ENCODE measurements around the gene SLC7A4. TPM values are rescaled to one million over a fixed set of nuclear protein-coding genes. Genes with fewer than 3 reads are reported as not detected.

The SLC7A4 gene
- total RNA-seq, 2 experiments from 2014 or later, result not detected

DNA sequence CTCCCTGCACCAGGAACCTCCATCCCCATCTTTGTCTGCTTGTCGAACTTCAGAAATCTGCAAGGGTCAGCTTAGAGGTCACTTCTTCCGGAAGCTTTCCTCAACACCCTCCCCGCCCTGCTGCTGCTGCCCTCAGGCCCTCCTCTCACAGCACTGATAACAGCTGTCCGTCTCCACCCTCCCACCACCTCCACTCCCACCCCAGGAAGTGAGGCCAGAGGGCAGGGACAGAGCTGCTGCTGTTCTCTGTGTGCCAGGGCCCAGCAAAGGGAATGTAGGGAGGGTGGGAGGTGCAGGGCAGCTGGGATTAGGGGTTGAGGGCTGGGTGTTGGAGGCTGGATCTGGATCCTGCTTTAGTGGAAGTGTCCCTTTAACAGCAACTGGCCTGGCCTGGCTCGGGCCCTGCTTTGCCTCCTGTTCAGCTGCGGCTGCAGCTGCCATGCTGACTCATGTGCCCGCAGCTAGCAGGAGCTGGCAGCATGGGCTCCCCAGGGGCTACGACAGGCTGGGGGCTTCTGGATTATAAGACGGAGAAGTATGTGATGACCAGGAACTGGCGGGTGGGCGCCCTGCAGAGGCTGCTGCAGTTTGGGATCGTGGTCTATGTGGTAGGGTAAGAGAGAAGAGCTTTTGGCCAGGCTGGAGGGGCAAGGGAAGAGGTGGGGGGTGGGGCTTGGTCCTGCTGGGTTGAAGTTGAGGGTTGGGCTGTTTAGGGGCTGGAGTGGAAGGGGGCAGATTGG, 17.5 kb downstream of the SLC7A4 start, which contains the start of gene P2RX6:
P2RX6 (plus strand) TSS at position 440 of the 740 bp plus-strand sequence; CDS start at position 450, 10 bp downstream.
- no peaks in the 10 kb centered on the region for H3K36me3 ChIP-seq (ENCODE audit: insufficient read depth, low read length)
- no peaks in the 10 kb centered on the region for H3K79me2 ChIP-seq (ENCODE audit: insufficient read depth, low read depth, low read length)
- peak within 1 kb of the TSS; percentile 77 for H3K4me2 ChIP-seq (ENCODE audit: low read length)
- CTCF ChIA-PET (ENCODE audit: unreplicated experiment), result interaction anchor here (0.6 kb wide), 1 partner anchor 41 kb away, joined by 3 read pairs; no protein-coding TSS in a partner anchor
- peak within 1 kb of the TSS; percentile 77 for H2AFZ ChIP-seq (ENCODE audit: low read length)
- peaks cover 15% of the 10 kb centered on the region for H3K4me1 ChIP-seq (ENCODE audit: insufficient read depth, low read length, poor library complexity, severe bottlenecking)
- no TSS peak for BruUV-seq (replicated peaks)
- H3K9me3 ChIP-seq (ENCODE audit: low read length), result no peaks in the 10 kb centered on the region
- no peak for DNase-seq (ENCODE audit: low spot score)
- peak within 1 kb of the TSS; percentile 68 for H3K4me3 ChIP-seq (ENCODE audit: low read depth, low read length, poor library complexity, severe bottlenecking)
- H3K27ac ChIP-seq (ENCODE audit: low read depth, low read length, poor library complexity, severe bottlenecking), result no peak within 1 kb of the TSS
- no peak for TF ChIP-seq EZH2phosphoT487 (IDR thresholded peaks at IDR 0.05; ENCODE audit: borderline replicate concordance, low read depth, low read length)
- TF ChIP-seq, protein P1, sequence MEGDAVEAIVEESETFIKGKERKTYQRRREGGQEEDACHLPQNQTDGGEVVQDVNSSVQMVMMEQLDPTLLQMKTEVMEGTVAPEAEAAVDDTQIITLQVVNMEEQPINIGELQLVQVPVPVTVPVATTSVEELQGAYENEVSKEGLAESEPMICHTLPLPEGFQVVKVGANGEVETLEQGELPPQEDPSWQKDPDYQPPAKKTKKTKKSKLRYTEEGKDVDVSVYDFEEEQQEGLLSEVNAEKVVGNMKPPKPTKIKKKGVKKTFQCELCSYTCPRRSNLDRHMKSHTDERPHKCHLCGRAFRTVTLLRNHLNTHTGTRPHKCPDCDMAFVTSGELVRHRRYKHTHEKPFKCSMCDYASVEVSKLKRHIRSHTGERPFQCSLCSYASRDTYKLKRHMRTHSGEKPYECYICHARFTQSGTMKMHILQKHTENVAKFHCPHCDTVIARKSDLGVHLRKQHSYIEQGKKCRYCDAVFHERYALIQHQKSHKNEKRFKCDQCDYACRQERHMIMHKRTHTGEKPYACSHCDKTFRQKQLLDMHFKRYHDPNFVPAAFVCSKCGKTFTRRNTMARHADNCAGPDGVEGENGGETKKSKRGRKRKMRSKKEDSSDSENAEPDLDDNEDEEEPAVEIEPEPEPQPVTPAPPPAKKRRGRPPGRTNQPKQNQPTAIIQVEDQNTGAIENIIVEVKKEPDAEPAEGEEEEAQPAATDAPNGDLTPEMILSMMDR (conservative IDR thresholded peaks at IDR 0.05; ENCODE audit: low read length), result no peak
- POLR2A ChIA-PET, result interaction anchor here (0.9 kb wide), 1 partner anchor 10 kb away, joined by 3 read pairs; no protein-coding TSS in a partner anchor
- intact Hi-C loops (cut with micrococcal nuclease; ENCODE audit: unreplicated experiment), result no loop called here
- H4K20me1 ChIP-seq (ENCODE audit: insufficient read depth, low read length), result no peaks in the 10 kb centered on the region
- H3K9me2 ChIP-seq (ENCODE audit: insufficient read depth, low read length), result no peaks in the 10 kb centered on the region

DNA sequence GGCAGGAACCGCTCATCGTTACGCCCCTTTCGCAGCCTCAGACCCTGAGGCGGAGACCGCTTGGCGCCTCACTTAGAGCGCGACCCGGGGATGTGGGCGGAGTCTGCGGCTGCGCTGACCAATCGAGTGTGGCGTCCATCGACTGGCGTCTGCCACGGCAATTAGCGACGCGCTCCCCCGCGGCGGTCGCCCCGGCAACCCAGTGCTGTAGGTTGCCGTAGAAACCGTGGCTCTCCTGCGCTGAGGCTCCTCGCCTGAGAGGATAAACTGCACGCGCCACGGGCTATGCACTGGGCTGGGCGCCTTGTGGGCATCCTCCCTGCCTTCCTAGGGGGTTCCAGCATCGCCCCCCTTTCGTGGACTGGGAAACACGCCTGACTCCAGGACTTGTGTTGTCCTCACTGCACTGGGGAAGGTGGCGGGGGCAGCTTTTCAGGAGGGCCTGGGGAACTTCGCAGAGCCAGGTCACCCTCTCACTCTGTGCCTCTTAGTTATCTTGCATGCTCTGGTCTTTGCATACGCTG, 18.1 kb downstream of the SLC7A4 start:
- no peaks in the 10 kb centered on the region for H4K20me1 ChIP-seq (ENCODE audit: insufficient read depth, low read length)
- H3K4me3 ChIP-seq (ENCODE audit: low read depth, low read length, poor library complexity, severe bottlenecking), result peak overlapping the region; percentile 68
- no peaks in the 10 kb centered on the region for H3K9me3 ChIP-seq (ENCODE audit: low read length)
- H3K36me3 ChIP-seq (ENCODE audit: insufficient read depth, low read length), result no peaks in the 10 kb centered on the region
- BruUV-seq (replicated peaks), result no TSS peak
- ChIA-PET POLR2A (no interaction called here), CTCF (ENCODE audit: unreplicated experiment) (no interaction called here)
- TF ChIP-seq, protein P1 (conservative IDR thresholded peaks at IDR 0.05; ENCODE audit: low read length), result no peak
- no peak for TF ChIP-seq EZH2phosphoT487 (IDR thresholded peaks at IDR 0.05; ENCODE audit: borderline replicate concordance, low read depth, low read length)
- H2AFZ ChIP-seq (ENCODE audit: low read length), result peak overlapping the region; percentile 77
- H3K4me2 ChIP-seq (ENCODE audit: low read length), result peak overlapping the region; percentile 77
- no peaks in the 10 kb centered on the region for H3K9me2 ChIP-seq (ENCODE audit: insufficient read depth, low read length)
- no peaks in the 10 kb centered on the region for H3K79me2 ChIP-seq (ENCODE audit: insufficient read depth, low read depth, low read length)
- peak; percentile 83 for DNase-seq (ENCODE audit: low spot score)
- intact Hi-C loops (cut with micrococcal nuclease; ENCODE audit: unreplicated experiment), result no loop called here
- no peak overlapping the region for H3K27ac ChIP-seq (ENCODE audit: low read depth, low read length, poor library complexity, severe bottlenecking)
- peaks cover 15% of the 10 kb centered on the region for H3K4me1 ChIP-seq (ENCODE audit: insufficient read depth, low read length, poor library complexity, severe bottlenecking)

All from OCI-LY7 (cell line).